ENCODE results near the gene H2BW2. TPM values are rescaled to one million over a fixed set of nuclear protein-coding genes. Genes with fewer than 3 reads are reported as not detected.

H2BW2 gene
- total and polyA plus RNA-seq, 10 of the 15 experiments (the other 5 are each of a cell fraction or from before 2014, with no cell fraction given), result not detected

GRCh38 chrX:104041003-104041402, 1.2 kb downstream of the H2BW2 start:
- Histone ChIP-seq H4K20me1 (ENCODE audit: control insufficient read depth, insufficient read depth) (no peaks in the 10 kb centered on the region), H3K4me2 (ENCODE audit: control insufficient read depth, insufficient read depth) (no peak overlapping the region), H3K27ac (ENCODE audit: control insufficient read depth, insufficient read depth) (no peak overlapping the region), H3K4me3 (no peak overlapping the region), H3K27me3 (replicated peaks in 1 of 2; ENCODE audit: control insufficient read depth in 2 of 2, insufficient read depth in 2 of 2, low read length in 1 of 2) (no peaks in the 10 kb centered on the region), H2AFZ (ENCODE audit: control insufficient read depth, low read depth, low read length) (no peak overlapping the region), H3K36me3 (ENCODE audit: control insufficient read depth in 2 of 2, insufficient read depth in 2 of 2, low read length in 1 of 2) (no peaks in the 10 kb centered on the region), H3K79me2 (ENCODE audit: control insufficient read depth, insufficient read depth, low read length) (no peaks in the 10 kb centered on the region), H3K9me3 (replicated peaks; ENCODE audit: control insufficient read depth, insufficient read depth, low read length) (no peaks in the 10 kb centered on the region), H3K4me1 (ENCODE audit: control insufficient read depth, insufficient read depth, low read length) (no peaks in the 10 kb centered on the region), H3K9ac (ENCODE audit: control insufficient read depth, insufficient read depth, low read length) (no peak overlapping the region)
- FAIRE-seq (no peak), DNase-seq (ENCODE audit: low read depth, low spot score) (no peak), ATAC-seq (no peak)
- ChIA-PET RAD21 (ENCODE audit: unreplicated experiment) (no interaction called here), SMC1A (ENCODE audit: uncharacterized antibody, unreplicated experiment) (no interaction called here), POLR2A (no interaction called here), CTCF (no interaction called here)
- in situ Hi-C loops (cut with MboI), result no loop called here
- BruUV-seq (replicated peaks), result no TSS peak
- intact Hi-C loops (cut with micrococcal nuclease; ENCODE audit: unreplicated experiment), result no loop called here
- WGBS (ENCODE audit: insufficient coverage, insufficient replicate concordance, low lambda C conversion rate, missing lambda C conversion rate), result 12% methylated on average over 4 of the region's 4 CpGs
- no peak for TF ChIP-seq RB1 (IDR thresholded peaks at IDR 0.05; ENCODE audit: borderline replicate concordance)
- TF ChIP-seq GABPA (IDR thresholded peaks at IDR 0.05; ENCODE audit: low read depth), result no peak

- H3K4me3 ChIP-seq, result no peak overlapping the region
- ChIA-PET CTCF (no interaction called here), POLR2A (no interaction called here), RAD21 (ENCODE audit: unreplicated experiment) (no interaction called here), SMC1A (ENCODE audit: uncharacterized antibody, unreplicated experiment) (no interaction called here)
- FAIRE-seq (no peak), DNase-seq (ENCODE audit: low read depth, low spot score) (no peak), ATAC-seq (no peak)
- BruUV-seq (replicated peaks), result no TSS peak
- H3K27ac ChIP-seq (ENCODE audit: control insufficient read depth, insufficient read depth), result no peak overlapping the region
- no peaks in the 10 kb centered on the region for H4K20me1 ChIP-seq (ENCODE audit: control insufficient read depth, insufficient read depth)
- 20% methylated on average over 5 of the region's 5 CpGs for WGBS (ENCODE audit: insufficient coverage, insufficient replicate concordance, low lambda C conversion rate, missing lambda C conversion rate)
- intact Hi-C loops (cut with micrococcal nuclease; ENCODE audit: unreplicated experiment), result no loop called here
- no peaks in the 10 kb centered on the region for H3K9me3 ChIP-seq (replicated peaks; ENCODE audit: control insufficient read depth, insufficient read depth, low read length)
- no peaks in the 10 kb centered on the region for H3K27me3 ChIP-seq (replicated peaks in 1 of 2; ENCODE audit: control insufficient read depth in 2 of 2, insufficient read depth in 2 of 2, low read length in 1 of 2)
- no peaks in the 10 kb centered on the region for H3K4me1 ChIP-seq (ENCODE audit: control insufficient read depth, insufficient read depth, low read length)
- no peak overlapping the region for H3K9ac ChIP-seq (ENCODE audit: control insufficient read depth, insufficient read depth, low read length)
- in situ Hi-C loops (cut with MboI), result no loop called here
- H3K36me3 ChIP-seq (ENCODE audit: control insufficient read depth in 2 of 2, insufficient read depth in 2 of 2, low read length in 1 of 2), result no peaks in the 10 kb centered on the region
- H3K79me2 ChIP-seq (ENCODE audit: control insufficient read depth, insufficient read depth, low read length), result no peaks in the 10 kb centered on the region
- no peak overlapping the region for H3K4me2 ChIP-seq (ENCODE audit: control insufficient read depth, insufficient read depth)
- no peak overlapping the region for H2AFZ ChIP-seq (ENCODE audit: control insufficient read depth, low read depth, low read length)
- TF ChIP-seq ZNF24 (IDR thresholded peaks at IDR 0.05) (no peak), NR2F1 (conservative IDR thresholded peaks at IDR 0.05) (no peak), SREBF1 (IDR thresholded peaks at IDR 0.05; ENCODE audit: low read length) (no peak), ASH2L (IDR thresholded peaks at IDR 0.05; ENCODE audit: borderline replicate concordance, low read depth) (no peak), BRCA1 (IDR thresholded peaks at IDR 0.05; ENCODE audit: low read depth, low read length) (no peak), RFX5 (IDR thresholded peaks at IDR 0.05; ENCODE audit: low read depth, low read length) (no peak), SMC3 (IDR thresholded peaks at IDR 0.05; ENCODE audit: borderline replicate concordance, low read length) (no peak), NFYA (IDR thresholded peaks at IDR 0.05; ENCODE audit: borderline replicate concordance, low read depth, low read length) (no peak), BMI1 (IDR thresholded peaks at IDR 0.05; ENCODE audit: borderline replicate concordance) (no peak), ESRRA (IDR thresholded peaks at IDR 0.05; ENCODE audit: low read length) (no peak), ZBTB11 (CRISPR knock-in tag; IDR thresholded peaks at IDR 0.05) (no peak), RELA (IDR thresholded peaks at IDR 0.05; ENCODE audit: borderline replicate concordance, partially characterized antibody) (no peak), HDGF (IDR thresholded peaks at IDR 0.05) (no peak), SMAD5 (IDR thresholded peaks at IDR 0.05; ENCODE audit: low read depth) (no peak), CREM (IDR thresholded peaks at IDR 0.05; ENCODE audit: low read depth) (no peak), MTA3 (IDR thresholded peaks at IDR 0.05; ENCODE audit: borderline replicate concordance, low read length) (no peak), GATAD2B (conservative IDR thresholded peaks at IDR 0.05; ENCODE audit: low read depth) (no peak), BACH1 (IDR thresholded peaks at IDR 0.05; ENCODE audit: borderline replicate concordance) (no peak)
Measured at GRCh38 chrX:104045642-104046041, 5.9 kb downstream of the H2BW2 start.

Data from GM12878 (cell line).